PC-3 (cell line): ENCODE results near the gene UMPS. TPM values are rescaled to one million over a fixed set of nuclear protein-coding genes. Genes with fewer than 3 reads are reported as not detected.

Experiments
- ATAC-seq: fragments of 200-7000 bp; cut with Tn5 transposase; 2 replicates; pipeline ENCODE4 v1.9.1; 2020; ENCODE audit warnings: mild to moderate bottlenecking, moderate library complexity
- BruUV-seq: library from RNA; stranded (reverse); fragments of 400-500 nt; replicated peaks from 2 replicates; lab custom pipeline; 2021; lab: Mats Ljungman, UMichigan
- CTCF ChIA-PET: fragments of 300-600 bp; sonication (Branson Sonifier 250); formaldehyde crosslinking; loops from one replicate; lab custom pipeline; 2022; ENCODE audit warnings: antibody characterized with exemption; lab: Charles Lee
- POLR2A ChIA-PET: fragments of 300-600 bp; sonication (Branson Sonifier 250); formaldehyde crosslinking; loops from one replicate; lab custom pipeline; 2022; ENCODE audit warnings: antibody characterized with exemption; ENCODE audit not compliant: unreplicated experiment; lab: Charles Lee
- DNase-seq: peaks from one replicate; pipeline ENCODE4 v3.0.0-alpha.2; 2015
- H2AFZ ChIP-seq: fragments of 300-600 bp; sonication (generic); 2 replicates; pipeline ENCODE4 v1.6.0; 2016; ENCODE audit warnings: antibody characterized with exemption, low read length
- H3F3A ChIP-seq: fragments of 300-600 bp; sonication (generic); one replicate; pipeline ENCODE4 v1.6.0; 2017; ENCODE audit warnings: antibody characterized with exemption, low read length, control low read depth, mild to moderate bottlenecking; ENCODE audit not compliant: unreplicated experiment
- H3K27ac ChIP-seq: fragments of 300-600 bp; sonication (generic); 2 replicates; pipeline ENCODE4 v1.5.1; 2016; ENCODE audit warnings: mild to moderate bottlenecking, low read length
- H3K27me3 ChIP-seq: fragments of 300-600 bp; sonication (generic); 2 replicates; pipeline ENCODE4 v1.6.1; 2016; ENCODE audit warnings: low read length, mixed read lengths
- H3K36me3 ChIP-seq: fragments of 300-600 bp; sonication (generic); 2 replicates; pipeline ENCODE4 v1.6.1; 2016; ENCODE audit warnings: low read depth, mixed run types, low read length, mixed read lengths
- H3K4me1 ChIP-seq: fragments of 300-600 bp; sonication (generic); 2 replicates; pipeline ENCODE4 v1.5.1; 2016; ENCODE audit warnings: low read length; ENCODE audit not compliant: insufficient read depth
- H3K4me2 ChIP-seq: fragments of 300-600 bp; sonication (generic); 2 replicates; pipeline ENCODE4 v1.6.0; 2016; ENCODE audit warnings: low read length
- H3K4me3 ChIP-seq: fragments of 300-600 bp; sonication (generic); 2 replicates; pipeline ENCODE4 v1.5.1; 2016; ENCODE audit warnings: mild to moderate bottlenecking, low read length, mixed read lengths
- H3K79me2 ChIP-seq: fragments of 300-600 bp; sonication (generic); 2 replicates; pipeline ENCODE4 v1.6.1; 2017; ENCODE audit warnings: low read length, mixed read lengths
- H3K9ac ChIP-seq: fragments of 300-600 bp; sonication (generic); 2 replicates; pipeline ENCODE4 v1.6.0; 2016; ENCODE audit warnings: mild to moderate bottlenecking, low read length
- H3K9me2 ChIP-seq: fragments of 300-600 bp; sonication (generic); replicated peaks from 2 replicates; pipeline ENCODE4 v1.6.1; 2016; ENCODE audit warnings: mixed run types, low read length, mixed read lengths
- H3K9me3 ChIP-seq: fragments of 300-600 bp; sonication (generic); 2 replicates; pipeline ENCODE4 v1.6.1; 2016; ENCODE audit warnings: low read length, mixed read lengths
- H4K20me1 ChIP-seq: fragments of 300-600 bp; sonication (generic); 2 replicates; pipeline ENCODE4 v1.6.1; 2016; ENCODE audit warnings: low read length, mixed read lengths
- CTCF ChIP-seq: fragments of 300-600 bp; sonication (generic); conservative IDR thresholded peaks from 2 replicates; pipeline ENCODE4 v1.5.1; 2017; ENCODE audit warnings: antibody characterized with exemption, low read depth, mild to moderate bottlenecking, low read length
- EZH2 ChIP-seq: fragments of 300-600 bp; sonication (generic); IDR thresholded peaks from one replicate; pipeline ENCODE4 v1.6.1; 2017; ENCODE audit warnings: antibody characterized with exemption, mild to moderate bottlenecking, low read length; ENCODE audit not compliant: unreplicated experiment
- EZH2phosphoT487 ChIP-seq: fragments of 300-600 bp; sonication (generic); IDR thresholded peaks from 2 replicates; pipeline ENCODE4 v1.6.1; 2018; ENCODE audit warnings: mild to moderate bottlenecking, antibody characterized with exemption, low read length, borderline replicate concordance
- intact Hi-C: fragments of 100-400 bp; cut with micrococcal nuclease; formaldehyde crosslinking; loops from 2 replicates; pipeline ENCODE4 v1.9.0; 2023
- total RNA-seq: library from RNA; depleted of rRNA; stranded (reverse); fragments of >200 nt; gene quantifications from 2 replicates; pipeline ENCODE4 v1.2.3, GENCODE V29; 2014

The UMPS gene
- total RNA-seq, 1 experiment from 2014 or later, result 38.4 TPM

- Histone ChIP-seq H3K4me1 (peaks cover 14% of the 10 kb centered on the region), H4K20me1 (no peaks in the 10 kb centered on the region), H3K27ac (no peak overlapping the region), H3K4me3 (no peak overlapping the region), H3K9me3 (no peaks in the 10 kb centered on the region), H3K79me2 (no peaks in the 10 kb centered on the region), H3K9ac (no peak overlapping the region), H3K4me2 (no peak overlapping the region), H3K9me2 (no peaks in the 10 kb centered on the region), H2AFZ (no peak overlapping the region), H3K27me3 (no peaks in the 10 kb centered on the region), H3F3A (no peaks in the 10 kb centered on the region), H3K36me3 (no peaks in the 10 kb centered on the region)
- ChIA-PET CTCF (no interaction called here), POLR2A (no interaction called here)
- TF ChIP-seq EZH2 (no peak), EZH2phosphoT487 (no peak), CTCF (no peak)
- intact Hi-C loops, result no loop called here
- DNase-seq, result no peak
- no TSS peak for BruUV-seq
- no peak for ATAC-seq
These were observed 48.0 kb upstream of the UMPS start for GRCh38 chr3:124682263-124682662.

- POLR2A ChIA-PET, result no interaction called here
- no peak for ATAC-seq
These were observed 45.8 kb upstream of the UMPS start for GRCh38 chr3:124684459-124684858.

More at GRCh38 chr3:124684459-124684858, 45.8 kb upstream of the UMPS start:
- Histone ChIP-seq H3K4me2 (no peak overlapping the region), H3F3A (no peaks in the 10 kb centered on the region), H3K79me2 (no peaks in the 10 kb centered on the region), H3K4me3 (no peak overlapping the region), H2AFZ (no peak overlapping the region), H3K4me1 (peaks cover 14% of the 10 kb centered on the region), H3K9me3 (no peaks in the 10 kb centered on the region), H3K27ac (no peak overlapping the region), H3K36me3 (no peaks in the 10 kb centered on the region), H3K27me3 (no peaks in the 10 kb centered on the region), H3K9ac (no peak overlapping the region), H3K9me2 (no peaks in the 10 kb centered on the region), H4K20me1 (no peaks in the 10 kb centered on the region)
- CTCF ChIA-PET, result interaction anchor here (0.5 kb wide), 1 partner anchor 341 kb away, joined by 3 read pairs; no protein-coding TSS in a partner anchor
- BruUV-seq, result no TSS peak
- DNase-seq, result no peak
- intact Hi-C loops, result no loop called here
- no peak for TF ChIP-seq EZH2phosphoT487
- no peak for TF ChIP-seq EZH2
- TF ChIP-seq CTCF, result no peak
